ENCODE results near the gene CYLC1.
A peak's percentile ranks its signal among the peaks of the same experiment; 100 is the strongest.

CYLC1 gene

GRCh38 chrX:83906921-83907320, 46.0 kb downstream of the CYLC1 start:
- no peak overlapping the region for H3K4me3 ChIP-seq (replicated peaks in 1 of 2; ENCODE audit: low read depth in 2 of 2, low read length in 2 of 2)
- DNase-seq (ENCODE audit: low read depth in 2 of 2) = no peak
- TF ChIP-seq CTCF (IDR thresholded peaks at IDR 0.05; ENCODE audit: low read depth, low read length) = no peak

GRCh38 chrX:83916525-83916924, 55.6 kb downstream of the CYLC1 start:
- peak; percentile 38 for TF ChIP-seq CTCF (IDR thresholded peaks at IDR 0.05; ENCODE audit: low read depth, low read length)
- H3K4me3 ChIP-seq (replicated peaks in 1 of 2; ENCODE audit: low read depth in 2 of 2, low read length in 2 of 2) = no peak overlapping the region
- peak in 1 of 2 donors; percentile 8 for DNase-seq (ENCODE audit: low read depth in 2 of 2)

GRCh38 chrX:83934220-83934619, 73.3 kb downstream of the CYLC1 start:
- H3K4me3 ChIP-seq (replicated peaks in 1 of 2; ENCODE audit: low read depth in 2 of 2, low read length in 2 of 2) = no peak overlapping the region
- TF ChIP-seq CTCF (IDR thresholded peaks at IDR 0.05; ENCODE audit: low read depth, low read length) = no peak
- DNase-seq (ENCODE audit: low read depth in 2 of 2) = no peak

Data from cardiac fibroblast (primary cell).